ENCODE measurements around the gene THSD7B.

THSD7B gene

DNA sequence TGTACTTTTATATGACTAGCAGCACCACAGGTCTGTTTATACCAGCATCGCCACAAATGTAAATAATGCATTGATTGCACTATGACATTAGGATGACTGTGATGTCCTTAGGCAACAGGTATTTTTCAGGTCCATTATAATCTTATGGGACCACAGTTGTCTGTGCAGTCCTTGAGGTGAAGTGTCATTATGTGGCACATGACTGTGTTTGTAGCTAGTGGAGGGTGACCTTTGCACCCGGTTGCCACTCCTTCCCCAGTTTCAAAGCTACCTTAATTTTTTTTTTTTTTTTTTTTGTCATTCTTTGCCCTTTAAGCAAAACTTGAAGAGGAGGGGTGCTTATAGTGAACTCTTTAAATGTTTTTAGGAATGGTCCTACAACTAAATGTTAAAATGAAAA is 386.4 kb downstream of the THSD7B start:
- no peak overlapping the region for H3K4me3 ChIP-seq (ENCODE audit: low read depth, low read length, poor library complexity, severe bottlenecking)
- H3K27me3 ChIP-seq (ENCODE audit: insufficient read depth, low read length), result no peaks in the 10 kb centered on the region
- no peaks in the 10 kb centered on the region for H3K9me3 ChIP-seq (ENCODE audit: low read length)
- TF ChIP-seq EZH2 (IDR thresholded peaks at IDR 0.05; ENCODE audit: borderline replicate concordance, low read length) (no peak), CTCF (IDR thresholded peaks at IDR 0.05; ENCODE audit: low read length) (no peak)
- H3K27ac ChIP-seq (ENCODE audit: low read depth, low read length, poor library complexity, severe bottlenecking), result no peak overlapping the region
- no peaks in the 10 kb centered on the region for H4K20me1 ChIP-seq (ENCODE audit: insufficient read depth, low read length)
- no peaks in the 10 kb centered on the region for H3F3A ChIP-seq (ENCODE audit: insufficient read depth, low read length)
- H3K4me2 ChIP-seq (ENCODE audit: low read length), result no peak overlapping the region
- H3K4me1 ChIP-seq (ENCODE audit: insufficient read depth, low read length, severe bottlenecking), result no peaks in the 10 kb centered on the region
- H3K36me3 ChIP-seq (ENCODE audit: insufficient read depth, low read length), result no peaks in the 10 kb centered on the region
- no peak overlapping the region for H3K9ac ChIP-seq (ENCODE audit: low read length)
- H3K79me2 ChIP-seq (ENCODE audit: insufficient read depth, low read length), result no peaks in the 10 kb centered on the region
- no peaks in the 10 kb centered on the region for H3K9me2 ChIP-seq (ENCODE audit: low read depth, low read length)
- no peak overlapping the region for H2AFZ ChIP-seq (ENCODE audit: low read length)

DNA sequence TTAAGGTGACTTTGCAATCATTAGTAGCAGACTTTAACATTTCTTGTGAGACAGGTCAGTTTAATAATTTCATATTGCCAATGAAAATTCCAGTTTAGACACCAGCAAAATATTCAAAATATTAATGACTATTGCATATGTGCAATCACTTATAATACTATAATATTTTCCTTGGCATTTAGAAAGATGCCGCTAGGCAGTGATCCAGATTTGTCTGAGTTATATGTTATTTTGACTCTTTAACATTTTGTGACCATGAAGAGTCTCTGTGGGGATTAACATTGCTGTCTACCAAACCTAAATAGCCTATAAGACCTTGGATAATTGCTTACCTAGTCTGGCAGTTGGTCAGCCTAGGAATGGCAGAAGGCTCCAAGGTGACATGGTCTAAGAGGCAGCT is 389.6 kb downstream of the THSD7B start:
- Histone ChIP-seq H4K20me1 (ENCODE audit: insufficient read depth, low read length) (no peaks in the 10 kb centered on the region), H2AFZ (ENCODE audit: low read length) (no peak overlapping the region), H3K9me2 (ENCODE audit: low read depth, low read length) (no peaks in the 10 kb centered on the region), H3K79me2 (ENCODE audit: insufficient read depth, low read length) (no peaks in the 10 kb centered on the region), H3K4me2 (ENCODE audit: low read length) (no peak overlapping the region), H3K9ac (ENCODE audit: low read length) (no peak overlapping the region), H3K36me3 (ENCODE audit: insufficient read depth, low read length) (no peaks in the 10 kb centered on the region), H3K27ac (ENCODE audit: low read depth, low read length, poor library complexity, severe bottlenecking) (no peak overlapping the region), H3K27me3 (ENCODE audit: insufficient read depth, low read length) (no peaks in the 10 kb centered on the region), H3F3A (ENCODE audit: insufficient read depth, low read length) (no peaks in the 10 kb centered on the region), H3K4me1 (ENCODE audit: insufficient read depth, low read length, severe bottlenecking) (no peaks in the 10 kb centered on the region), H3K4me3 (ENCODE audit: low read depth, low read length, poor library complexity, severe bottlenecking) (no peak overlapping the region), H3K9me3 (ENCODE audit: low read length) (no peaks in the 10 kb centered on the region)
- TF ChIP-seq CTCF (IDR thresholded peaks at IDR 0.05; ENCODE audit: low read length) (no peak), EZH2 (IDR thresholded peaks at IDR 0.05; ENCODE audit: borderline replicate concordance, low read length) (no peak)

GRCh38 chr2:137155356-137156104 is 390.2 kb downstream of the THSD7B start:
- Histone ChIP-seq H2AFZ (ENCODE audit: low read length) (no peak overlapping the region), H3K27ac (ENCODE audit: low read depth, low read length, poor library complexity, severe bottlenecking) (no peak overlapping the region), H3K9me3 (ENCODE audit: low read length) (no peaks in the 10 kb centered on the region), H3F3A (ENCODE audit: insufficient read depth, low read length) (no peaks in the 10 kb centered on the region), H3K36me3 (ENCODE audit: insufficient read depth, low read length) (no peaks in the 10 kb centered on the region), H3K27me3 (ENCODE audit: insufficient read depth, low read length) (no peaks in the 10 kb centered on the region), H3K79me2 (ENCODE audit: insufficient read depth, low read length) (no peaks in the 10 kb centered on the region), H3K4me1 (ENCODE audit: insufficient read depth, low read length, severe bottlenecking) (no peaks in the 10 kb centered on the region), H3K9ac (ENCODE audit: low read length) (no peak overlapping the region), H3K4me3 (ENCODE audit: low read depth, low read length, poor library complexity, severe bottlenecking) (no peak overlapping the region), H4K20me1 (ENCODE audit: insufficient read depth, low read length) (no peaks in the 10 kb centered on the region), H3K9me2 (ENCODE audit: low read depth, low read length) (no peaks in the 10 kb centered on the region), H3K4me2 (ENCODE audit: low read length) (no peak overlapping the region)
- TF ChIP-seq CTCF (IDR thresholded peaks at IDR 0.05; ENCODE audit: low read length) (no peak), EZH2 (IDR thresholded peaks at IDR 0.05; ENCODE audit: borderline replicate concordance, low read length) (no peak)
